Prostate gland (tissue), 2 donors: ENCODE measurements around the gene ARL8A.
"Not testable (repeated sequence)": the region's sequence is repeated elsewhere in the genome, so short reads cannot be mapped to it uniquely, and the experiment has no call there.

Experiments
- POLR2AphosphoS5 ChIP-seq: sonication (generic); formaldehyde crosslinking; IDR thresholded peaks from one replicate; pipeline ENCODE4 v1.6.1; 2017; ENCODE audit warnings: antibody characterized with exemption
- TF ChIP-seq, protein P1 (sequence below), 4 experiments: fragments of 200-600 bp in 2 of 4; fragments of 450-650 bp in 2 of 4; sonication (generic) in 2 of 4; IDR thresholded peaks; 1 replicate in 3 of 4; 2 replicates in 1 of 4; pipeline ENCODE4 v1.5.1; 2016 to 2019; ENCODE audit warnings: antibody characterized with exemption in 4 of 4, mild to moderate bottlenecking in 2 of 4, moderate library complexity in 2 of 4

DNA sequence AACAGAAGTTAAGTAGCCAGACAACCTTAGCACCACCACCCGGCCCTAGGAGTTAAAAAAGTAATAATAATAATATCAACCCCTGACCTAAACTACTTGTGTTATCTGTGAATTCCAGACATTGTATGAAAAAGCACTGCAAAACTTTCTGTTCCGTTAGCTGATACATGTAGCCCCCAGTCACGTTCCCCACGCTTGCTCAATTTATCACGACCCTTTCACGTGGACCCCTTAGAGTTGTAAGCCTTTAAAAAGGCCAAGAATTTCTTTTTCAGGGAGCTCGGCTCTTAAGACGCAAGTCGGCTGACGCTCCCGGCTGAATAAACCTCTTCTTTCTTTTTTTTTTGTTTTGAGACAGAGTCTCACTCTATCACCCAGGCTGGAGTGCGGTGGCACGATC, 22.5 kb upstream of the ARL8A start:
- TF ChIP-seq POLR2AphosphoS5, result not testable (repeated sequence)
- TF ChIP-seq, protein P1, sequence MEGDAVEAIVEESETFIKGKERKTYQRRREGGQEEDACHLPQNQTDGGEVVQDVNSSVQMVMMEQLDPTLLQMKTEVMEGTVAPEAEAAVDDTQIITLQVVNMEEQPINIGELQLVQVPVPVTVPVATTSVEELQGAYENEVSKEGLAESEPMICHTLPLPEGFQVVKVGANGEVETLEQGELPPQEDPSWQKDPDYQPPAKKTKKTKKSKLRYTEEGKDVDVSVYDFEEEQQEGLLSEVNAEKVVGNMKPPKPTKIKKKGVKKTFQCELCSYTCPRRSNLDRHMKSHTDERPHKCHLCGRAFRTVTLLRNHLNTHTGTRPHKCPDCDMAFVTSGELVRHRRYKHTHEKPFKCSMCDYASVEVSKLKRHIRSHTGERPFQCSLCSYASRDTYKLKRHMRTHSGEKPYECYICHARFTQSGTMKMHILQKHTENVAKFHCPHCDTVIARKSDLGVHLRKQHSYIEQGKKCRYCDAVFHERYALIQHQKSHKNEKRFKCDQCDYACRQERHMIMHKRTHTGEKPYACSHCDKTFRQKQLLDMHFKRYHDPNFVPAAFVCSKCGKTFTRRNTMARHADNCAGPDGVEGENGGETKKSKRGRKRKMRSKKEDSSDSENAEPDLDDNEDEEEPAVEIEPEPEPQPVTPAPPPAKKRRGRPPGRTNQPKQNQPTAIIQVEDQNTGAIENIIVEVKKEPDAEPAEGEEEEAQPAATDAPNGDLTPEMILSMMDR (IDR thresholded peaks at IDR 0.05), result not testable (repeated sequence)
